CD4-positive, alpha-beta T cell treated with Interleukin-10 for 1 hour (primary cell): ENCODE results near the gene VAPA.

Source experiments
- DNase-seq: peaks from one replicate; pipeline ENCODE4 v3.0.0-alpha.2; 2020

The VAPA gene

DNA sequence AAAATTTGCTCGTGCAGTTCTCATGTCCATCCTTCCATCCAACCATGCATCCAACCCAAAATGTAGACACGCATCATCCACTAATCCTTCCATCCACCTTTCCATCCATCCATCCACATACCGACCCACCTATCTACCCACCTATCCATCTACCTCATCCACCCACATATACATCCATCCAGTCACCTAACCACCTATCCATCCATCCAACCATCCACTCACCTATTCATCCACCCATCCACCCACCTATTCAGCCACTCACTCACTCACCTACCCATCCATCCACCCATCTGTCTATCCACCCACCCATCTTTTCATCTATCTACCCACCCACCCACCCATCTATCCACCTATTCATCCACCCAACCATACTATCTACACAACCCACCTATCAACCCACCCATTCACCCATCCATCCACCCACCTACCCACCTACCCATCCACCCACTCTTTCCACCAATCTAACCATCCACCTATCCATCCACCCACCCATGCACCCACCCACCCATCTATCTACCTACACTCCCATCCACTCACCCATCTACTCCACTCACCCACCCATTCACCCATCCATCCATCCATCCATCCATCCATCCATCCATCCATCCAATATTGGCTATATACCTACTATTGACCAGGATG is 94.3 kb downstream of the VAPA start:
- DNase-seq = no peak
